ENCODE data around the gene APOBEC3G. TPM values are rescaled to one million over a fixed set of nuclear protein-coding genes. Genes with fewer than 3 reads are reported as not detected.

APOBEC3G gene
- total RNA-seq, 6 experiments from 2014 or later, result 1.9 to 7.0 (median 5.9) TPM

GRCh38 chr22:39136317-39136716 lies 59.2 kb downstream of the APOBEC3G start:
- Mint-ChIP-seq H3K36me3 (ENCODE audit: low read depth) (no peaks in the 10 kb centered on the region), H3K9me3 (no peaks in the 10 kb centered on the region), H3K27ac (no peak overlapping the region), H3K4me1 (ENCODE audit: low read depth) (no peaks in the 10 kb centered on the region), H3K27me3 (ENCODE audit: insufficient read depth) (no peaks in the 10 kb centered on the region; the same call in none of the 2 replicates), H3K4me3 (no peak overlapping the region)
- no peak for TF ChIP-seq CTCF (IDR thresholded peaks at IDR 0.05)
- no peak for DNase-seq

Other genes starting within 250 kb of the APOBEC3G start
- gene NPTXR, start 233.2 kb upstream of the APOBEC3G start, total RNA-seq (2021; fragmentation: NEBNext Ultra II Directional; extraction: Animal tissue kit (Norgen Biotek cat#: 25700)), result 1 to 10 TPM; 1.4 to 5.4 (median 1.6) TPM
- gene CBX6, start 205.1 kb upstream of the APOBEC3G start, total RNA-seq (2021; fragmentation: NEBNext Ultra II Directional; extraction: Animal tissue kit (Norgen Biotek cat#: 25700)), result 10 to 100 TPM; 72.0 to 91.5 (median 75.3) TPM
- gene APOBEC3A, start 119.7 kb upstream of the APOBEC3G start, total RNA-seq (2021; fragmentation: NEBNext Ultra II Directional; extraction: Animal tissue kit (Norgen Biotek cat#: 25700)), result not detected
- 10 to 100 TPM; 14.9 to 44.2 (median 39.4) TPM for gene APOBEC3B, start 94.9 kb upstream of the APOBEC3G start, total RNA-seq (2021; fragmentation: NEBNext Ultra II Directional; extraction: Animal tissue kit (Norgen Biotek cat#: 25700))
- gene APOBEC3C, start 63.0 kb upstream of the APOBEC3G start, total RNA-seq (2021; fragmentation: NEBNext Ultra II Directional; extraction: Animal tissue kit (Norgen Biotek cat#: 25700)), result 10 to 100 TPM; 43.9 to 93.9 (median 83.5) TPM
- under 1 TPM; 0.51 to 0.83 (median 0.58) TPM for gene APOBEC3D, start 56.1 kb upstream of the APOBEC3G start, total RNA-seq (2021; fragmentation: NEBNext Ultra II Directional; extraction: Animal tissue kit (Norgen Biotek cat#: 25700))
- 10 to 100 TPM in 1 of 6 experiments, 1 to 10 TPM in 5; 6.5 to 12.1 (median 9.0) TPM for gene APOBEC3F, start 36.4 kb upstream of the APOBEC3G start, total RNA-seq (2021; fragmentation: NEBNext Ultra II Directional; extraction: Animal tissue kit (Norgen Biotek cat#: 25700))
- under 1 TPM in 2 of 6 experiments, not detected in 4; 0.33 to 0.37 TPM for gene APOBEC3H, start 20.0 kb downstream of the APOBEC3G start, total RNA-seq (2021; fragmentation: NEBNext Ultra II Directional; extraction: Animal tissue kit (Norgen Biotek cat#: 25700))
- gene CBX7, start 75.4 kb downstream of the APOBEC3G start, total RNA-seq (2021; fragmentation: NEBNext Ultra II Directional; extraction: Animal tissue kit (Norgen Biotek cat#: 25700)), result 1 to 10 TPM; 6.2 to 7.2 (median 6.8) TPM
- not detected for gene PDGFB, start 167.7 kb downstream of the APOBEC3G start, total RNA-seq (2021; fragmentation: NEBNext Ultra II Directional; extraction: Animal tissue kit (Norgen Biotek cat#: 25700))
- gene RPL3, start 242.3 kb downstream of the APOBEC3G start, total RNA-seq (2021; fragmentation: NEBNext Ultra II Directional; extraction: Animal tissue kit (Norgen Biotek cat#: 25700)), result 1,000 to 10,000 TPM; 1,444 to 1,605 (median 1,488) TPM

All from HFFc6 (cell line).